Measurements from ENCODE around the gene GXYLT2.
"Not testable (repeated sequence)": the region's sequence is repeated elsewhere in the genome, so short reads cannot be mapped to it uniquely, and the experiment has no call there.

The GXYLT2 gene

GRCh38 chr3:72892870-72893269 lies 5.0 kb downstream of the GXYLT2 start:
- DNase-seq (ENCODE audit: low spot score) = no peak

- DNase-seq (ENCODE audit: low spot score) = no peak
Measured at GRCh38 chr3:72894976-72895552, 7.2 kb downstream of the GXYLT2 start.

GRCh38 chr3:72896996-72897757 lies 9.3 kb downstream of the GXYLT2 start:
- no peak for DNase-seq (ENCODE audit: low spot score)

- no peak for DNase-seq (ENCODE audit: low spot score)
Measured at GRCh38 chr3:72897758-72898007, 9.8 kb downstream of the GXYLT2 start.

- no peak for DNase-seq (ENCODE audit: low spot score)
Measured at GRCh38 chr3:72899349-72899765, 11.5 kb downstream of the GXYLT2 start.

GRCh38 chr3:72900048-72900447 lies 12.2 kb downstream of the GXYLT2 start:
- DNase-seq (ENCODE audit: low spot score) = no peak

GRCh38 chr3:72901840-72902239 lies 14.0 kb downstream of the GXYLT2 start:
- DNase-seq (ENCODE audit: low spot score) = no peak

- no peak for DNase-seq (ENCODE audit: low spot score)
Measured at GRCh38 chr3:72903004-72903403, 15.2 kb downstream of the GXYLT2 start.

GRCh38 chr3:72904163-72904562 lies 16.3 kb downstream of the GXYLT2 start:
- no peak for DNase-seq (ENCODE audit: low spot score)

- no peak for DNase-seq (ENCODE audit: low spot score)
Measured at GRCh38 chr3:72906154-72906553, 18.3 kb downstream of the GXYLT2 start.

GRCh38 chr3:72907131-72907711 lies 19.4 kb downstream of the GXYLT2 start:
- DNase-seq (ENCODE audit: low spot score) = no peak

- no peak for DNase-seq (ENCODE audit: low spot score)
Measured at GRCh38 chr3:72907731-72908620, 20.1 kb downstream of the GXYLT2 start.

- no peak for DNase-seq (ENCODE audit: low spot score)
Measured at GRCh38 chr3:72909591-72909990, 21.7 kb downstream of the GXYLT2 start.

- DNase-seq (ENCODE audit: low spot score) = no peak
Measured at GRCh38 chr3:72912532-72912931, 24.7 kb downstream of the GXYLT2 start.

- no peak for DNase-seq (ENCODE audit: low spot score)
Measured at GRCh38 chr3:72914383-72914782, 26.5 kb downstream of the GXYLT2 start.

- no peak for DNase-seq (ENCODE audit: low spot score)
Measured at GRCh38 chr3:72916250-72916649, 28.4 kb downstream of the GXYLT2 start.

GRCh38 chr3:72919520-72919919 lies 31.7 kb downstream of the GXYLT2 start:
- no peak for DNase-seq (ENCODE audit: low spot score)

- no peak for DNase-seq (ENCODE audit: low spot score)
Measured at GRCh38 chr3:72924055-72924454, 36.2 kb downstream of the GXYLT2 start.

GRCh38 chr3:72928781-72929735 lies 41.2 kb downstream of the GXYLT2 start:
- not testable (repeated sequence) for DNase-seq (ENCODE audit: low spot score)

- no peak for DNase-seq (ENCODE audit: low spot score)
Measured at GRCh38 chr3:72930754-72931153, 42.9 kb downstream of the GXYLT2 start.

GRCh38 chr3:72932416-72932815 lies 44.6 kb downstream of the GXYLT2 start:
- no peak for DNase-seq (ENCODE audit: low spot score)

All from hematopoietic multipotent progenitor cell treated with erythropoietin and hydrocortisone succinate and interleukin-3 and kit ligand, for 15 days (in vitro differentiated cells).